Measurements from ENCODE around the gene KAZN. TPM values are rescaled to one million over a fixed set of nuclear protein-coding genes. Genes with fewer than 3 reads are reported as not detected.

The KAZN gene
- total RNA-seq, 1 donor from 2014 or later, result 3.7 TPM

GRCh38 chr1:14937288-14937949 lies 338.9 kb downstream of the KAZN start:
- ATAC-seq (ENCODE audit: poor library complexity) (no peak), DNase-seq (no peak)
- intact Hi-C loops (cut with DNase I), result no loop called here

DNA sequence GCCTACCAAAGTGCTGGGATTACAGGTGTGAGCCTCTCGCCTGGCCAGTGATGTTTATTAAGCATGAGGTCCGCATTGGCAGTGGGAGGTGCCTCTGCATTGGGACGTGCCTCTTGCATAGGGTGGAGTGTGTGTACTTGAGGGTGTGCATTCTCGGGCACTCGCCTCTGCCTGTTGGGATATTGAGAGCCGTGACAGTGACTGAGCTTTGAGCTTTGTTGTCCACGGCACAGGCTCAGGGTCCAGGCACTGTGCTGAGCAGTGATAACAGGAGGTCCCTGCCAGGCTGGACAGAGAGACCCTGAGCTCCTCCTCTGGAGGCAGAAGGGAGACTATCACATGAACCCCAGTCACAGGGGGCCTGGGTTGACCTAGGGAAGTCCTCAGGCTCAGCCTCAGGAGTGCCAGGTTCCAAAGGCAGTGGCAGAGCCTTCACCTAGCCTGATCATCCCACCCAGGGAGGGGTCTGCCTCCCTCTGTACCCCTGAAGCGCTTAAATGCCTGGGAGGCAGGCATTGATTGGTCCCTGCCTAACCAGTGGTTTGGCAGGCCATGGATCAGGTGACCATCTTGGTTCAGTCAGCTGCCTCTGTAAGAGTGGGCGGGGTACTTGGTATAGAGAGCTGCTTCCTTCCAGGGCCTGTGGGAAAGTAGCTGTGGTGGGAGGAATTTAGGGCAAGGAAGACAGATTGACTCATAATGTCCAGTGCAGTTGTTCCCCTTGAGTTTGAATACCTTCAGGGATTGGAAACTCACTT lies 341.2 kb downstream of the KAZN start:
- no peak for DNase-seq
- no peak for ATAC-seq (ENCODE audit: poor library complexity)
- intact Hi-C loops (cut with DNase I), result no loop called here

- intact Hi-C loops (cut with DNase I), result no loop called here
- ATAC-seq (ENCODE audit: poor library complexity) (no peak), DNase-seq (no peak)
Observed at GRCh38 chr1:14940285-14940870, 341.9 kb downstream of the KAZN start.

GRCh38 chr1:14941864-14942263 lies 343.4 kb downstream of the KAZN start:
- ATAC-seq (ENCODE audit: poor library complexity) (no peak), DNase-seq (no peak)
- intact Hi-C loops (cut with DNase I), result no loop called here

- DNase-seq (no peak), ATAC-seq (ENCODE audit: poor library complexity) (no peak)
- intact Hi-C loops (cut with DNase I), result no loop called here
Observed at GRCh38 chr1:14944471-14944985, 346.0 kb downstream of the KAZN start.

GRCh38 chr1:14945132-14946010 lies 346.9 kb downstream of the KAZN start:
- intact Hi-C loops (cut with DNase I), result no loop called here
- peak; percentile 62 for DNase-seq
- peak; percentile 82 for ATAC-seq (ENCODE audit: poor library complexity)

GRCh38 chr1:14946011-14946359 lies 347.5 kb downstream of the KAZN start:
- ATAC-seq (ENCODE audit: poor library complexity) (peak; percentile 50), DNase-seq (no peak)
- intact Hi-C loops (cut with DNase I), result no loop called here

DNA sequence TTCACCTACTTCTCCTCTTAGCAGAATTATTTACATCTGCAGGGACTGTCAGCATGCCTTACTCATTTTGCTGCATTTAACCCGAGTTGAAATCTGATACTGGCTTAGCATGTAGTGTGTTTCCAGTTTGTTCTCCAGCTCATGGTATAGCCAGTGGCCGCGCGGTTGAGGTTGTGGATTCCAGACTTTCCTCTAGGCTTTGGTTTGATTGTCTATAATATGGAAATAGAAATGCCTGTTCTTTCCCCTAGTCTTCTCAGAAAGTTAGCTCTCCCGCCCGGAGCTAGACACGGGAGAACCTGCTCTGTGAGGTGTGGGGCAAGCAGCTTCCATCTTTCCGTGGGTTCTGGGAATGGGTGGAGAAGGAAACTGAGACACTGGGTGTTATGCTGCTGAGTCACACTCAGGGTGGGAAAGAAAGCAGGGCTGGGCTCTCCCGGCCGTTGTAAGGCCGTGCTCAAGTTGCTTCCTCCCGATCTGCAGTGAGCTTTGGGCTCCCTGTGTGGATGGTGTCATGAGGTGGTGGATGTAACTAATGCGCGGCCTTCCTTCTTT lies 348.3 kb downstream of the KAZN start:
- DNase-seq, result no peak
- ATAC-seq (ENCODE audit: poor library complexity), result no peak
- intact Hi-C loops (cut with DNase I), result no loop called here

GRCh38 chr1:14947421-14947820 lies 348.9 kb downstream of the KAZN start:
- DNase-seq, result no peak
- intact Hi-C loops (cut with DNase I), result no loop called here
- ATAC-seq (ENCODE audit: poor library complexity), result no peak

DNA sequence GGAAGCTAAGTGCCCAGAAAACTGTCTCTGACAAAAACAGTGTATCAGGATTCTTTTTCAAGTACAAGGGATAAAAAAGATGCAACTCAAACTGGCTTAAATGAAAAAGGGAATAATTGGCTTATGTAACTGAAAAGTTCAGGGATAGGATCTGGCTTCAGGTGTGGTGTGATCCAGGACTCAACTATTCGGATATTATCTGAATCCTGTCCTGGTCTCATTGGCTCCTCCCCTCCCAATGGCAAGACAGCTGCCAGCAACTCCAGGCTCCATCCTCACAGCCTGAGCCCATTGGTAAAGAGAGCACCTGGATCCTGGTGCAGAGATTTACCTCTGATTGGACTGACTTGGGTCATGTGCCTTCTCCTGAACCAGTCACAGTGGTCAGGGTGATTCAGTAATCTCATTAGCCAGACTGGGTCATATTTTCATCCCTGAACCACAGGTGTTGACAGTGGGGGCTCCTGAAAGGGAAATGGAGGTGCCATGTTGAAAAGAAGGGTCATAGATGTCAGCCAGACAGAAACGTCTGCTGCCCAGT lies 349.7 kb downstream of the KAZN start:
- no peak for ATAC-seq (ENCODE audit: poor library complexity)
- DNase-seq, result no peak
- intact Hi-C loops (cut with DNase I), result no loop called here

- DNase-seq, result no peak
- no peak for ATAC-seq (ENCODE audit: poor library complexity)
- intact Hi-C loops (cut with DNase I), result no loop called here
Observed at GRCh38 chr1:14949270-14949835, 350.9 kb downstream of the KAZN start.

DNA sequence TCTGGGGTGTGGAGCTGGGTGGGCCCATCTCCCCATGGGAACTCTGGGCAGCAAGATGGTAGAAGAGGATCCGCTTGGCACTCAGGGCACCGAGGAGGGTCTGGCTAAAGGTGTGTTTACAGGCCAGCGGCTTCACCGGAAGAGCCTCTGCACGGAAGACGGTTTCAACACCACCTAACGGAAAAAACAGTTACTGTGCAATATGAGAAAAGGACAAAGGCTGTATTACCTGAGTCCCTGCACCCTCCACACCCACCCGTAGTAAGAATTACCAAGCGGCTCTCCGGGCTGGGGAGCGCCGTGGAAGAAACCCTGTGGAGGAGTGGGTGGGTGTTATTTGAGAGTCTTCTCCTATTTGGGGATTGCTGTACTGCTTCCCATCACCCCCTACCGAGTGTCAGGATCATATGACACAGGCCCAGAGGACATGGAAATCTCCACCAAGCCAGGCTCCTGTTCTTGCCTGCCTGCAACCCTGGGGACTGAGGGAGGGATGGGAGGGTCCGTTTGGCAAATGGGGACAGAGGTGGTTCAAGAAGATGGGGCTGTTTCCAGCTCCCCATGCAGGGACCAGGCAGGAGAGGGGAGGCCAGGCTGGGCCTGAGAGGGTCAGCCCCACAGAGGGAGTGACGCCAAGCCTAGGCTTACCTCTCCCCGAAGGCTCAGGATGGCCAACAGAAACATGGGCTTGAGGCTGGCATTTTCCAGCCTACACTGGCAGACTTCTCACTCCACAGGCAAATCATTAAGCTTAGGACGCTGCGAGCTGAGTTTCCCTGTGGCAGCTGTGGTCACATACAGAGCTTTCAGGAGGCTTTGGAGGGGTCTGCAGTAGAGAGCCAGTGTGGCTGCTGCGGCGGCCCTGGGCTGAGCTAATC lies 351.6 kb downstream of the KAZN start:
- no peak for DNase-seq
- ATAC-seq (ENCODE audit: poor library complexity), result no peak
- intact Hi-C loops (cut with DNase I), result no loop called here

DNA sequence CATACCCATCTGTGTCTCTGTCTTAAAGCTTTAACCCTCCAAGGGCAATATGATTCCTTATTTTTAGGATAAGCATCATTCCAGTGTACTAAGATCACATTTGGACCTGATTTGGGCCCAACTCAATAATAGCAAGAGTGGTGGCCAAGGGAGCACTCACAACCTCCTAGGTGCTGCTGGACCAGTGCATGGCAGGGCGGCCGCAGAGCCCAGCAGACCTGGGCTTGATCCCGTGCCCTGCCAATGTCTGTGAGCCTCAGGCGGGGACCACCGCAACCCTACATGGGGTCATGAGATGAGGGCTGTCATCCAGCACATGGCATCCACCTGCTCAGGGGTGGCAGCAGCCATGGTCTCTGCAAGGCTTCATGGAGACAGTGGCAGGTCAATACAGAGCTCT lies 353.3 kb downstream of the KAZN start:
- ATAC-seq (ENCODE audit: poor library complexity), result no peak
- intact Hi-C loops (cut with DNase I), result no loop called here
- DNase-seq, result no peak

DNA sequence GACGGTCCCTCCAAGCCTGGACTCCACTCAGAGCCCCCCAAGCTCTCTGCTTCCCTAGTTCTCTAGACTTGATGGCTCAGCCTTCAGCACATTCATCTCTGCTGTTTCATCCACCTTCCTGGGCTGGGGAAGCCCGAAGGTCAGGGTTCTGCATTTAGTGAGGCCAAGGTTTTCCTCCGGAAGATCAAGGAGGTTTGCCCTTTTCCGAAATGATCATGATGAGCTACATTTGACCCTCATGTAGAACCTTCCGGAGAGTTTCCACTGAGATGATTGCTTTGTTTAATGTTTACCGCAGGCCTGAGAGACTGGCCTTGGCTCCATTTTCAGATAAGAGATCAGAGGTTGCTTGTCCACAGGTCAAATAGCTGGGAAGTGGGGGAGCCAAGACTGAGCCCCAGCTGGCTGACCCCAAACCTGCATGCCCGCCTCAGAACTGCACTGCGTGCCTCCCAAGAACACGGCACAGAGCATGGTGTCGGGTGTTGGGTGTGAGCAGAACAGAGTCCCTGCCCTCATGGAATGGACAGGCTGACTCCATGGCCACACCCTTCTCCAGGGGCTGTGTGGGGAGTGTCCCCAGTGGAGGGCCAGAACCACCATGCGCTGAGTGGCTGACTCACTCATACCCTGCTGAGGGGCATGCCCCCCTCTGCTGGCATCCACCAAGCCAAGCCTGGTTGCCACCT lies 354.3 kb downstream of the KAZN start:
- intact Hi-C loops (cut with DNase I), result no loop called here
- ATAC-seq (ENCODE audit: poor library complexity), result no peak
- no peak for DNase-seq

GRCh38 chr1:14954210-14954609 lies 355.7 kb downstream of the KAZN start:
- intact Hi-C loops (cut with DNase I), result no loop called here
- DNase-seq, result no peak

GRCh38 chr1:14954930-14955329 lies 356.4 kb downstream of the KAZN start:
- intact Hi-C loops (cut with DNase I), result no loop called here
- ATAC-seq (ENCODE audit: poor library complexity), result no peak
- DNase-seq, result no peak

More at GRCh38 chr1:14954210-14954609, 355.7 kb downstream of the KAZN start:
- ATAC-seq (ENCODE audit: poor library complexity), result no peak

DNA sequence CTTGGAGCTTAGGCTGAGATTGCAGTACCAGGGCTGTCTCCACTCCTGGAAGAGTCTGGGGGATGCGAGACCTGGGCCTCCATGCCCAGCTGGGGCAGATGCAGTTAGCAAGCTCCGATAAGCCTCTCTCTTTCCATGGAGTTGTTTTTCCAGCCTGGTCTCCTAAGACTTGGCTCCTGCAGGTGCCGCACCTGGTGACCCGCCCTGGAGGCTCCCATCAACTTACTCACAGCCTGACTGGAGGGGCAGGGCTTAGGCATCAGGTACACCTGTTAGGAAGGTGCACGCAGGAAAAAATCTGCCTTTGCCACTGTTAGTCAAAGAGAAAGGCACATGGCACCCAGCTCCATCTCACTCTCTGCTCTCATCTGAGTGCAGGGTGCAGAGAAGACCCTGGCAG lies 356.9 kb downstream of the KAZN start:
- ATAC-seq (ENCODE audit: poor library complexity) (no peak), DNase-seq (no peak)
- intact Hi-C loops (cut with DNase I), result no loop called here
